K562 (cell line): ENCODE results near the gene PIGQ. TPM values are rescaled to one million over a fixed set of nuclear protein-coding genes. Genes with fewer than 3 reads are reported as not detected.

Experiments
- ATAC-seq: fragments of 200-7000 bp; cut with Tn5 transposase; 3 replicates; pipeline ENCODE4 v1.9.1; 2020; ENCODE audit warnings: moderate library complexity
- BruUV-seq: library from RNA; stranded (reverse); fragments of 400-500 nt; replicated peaks from 2 replicates; lab custom pipeline; 2021; lab: Mats Ljungman, UMichigan
- CTCF ChIA-PET: fragments of 300-600 bp; formaldehyde crosslinking; extraction: SDS; loops from one replicate; lab custom pipeline; 2021; ENCODE audit warnings: low intra/inter-chr PET ratio; lab: Yijun Ruan, JAX
- POLR2A ChIA-PET: fragments of 300-600, 350-650 bp; sonication (Branson Sonifier 250); formaldehyde crosslinking; extraction: SDS; loops from one replicate; lab custom pipeline; 2021; ENCODE audit warnings: antibody characterized with exemption, inconsistent platforms; lab: Yijun Ruan, JAX
- DNase-seq, 4 experiments: peaks; one replicate each; pipeline versions ENCODE4 v3.0.0 to v3.0.0-alpha.2; 2011 to 2018; ENCODE audit warnings: low spot score in 3 of 4, mixed read lengths in 3 of 4; ENCODE audit errors: extremely low read depth in 1 of 4
- FAIRE-seq: peaks from 2 replicates; lab custom pipeline; 2011; peaks lifted over from hg19 to GRCh38; lab: Jason Lieb, UNC
- H2AFZ ChIP-seq: 2 replicates; pipeline ENCODE4 v1.6.0; 2011; ENCODE audit warnings: low read depth, low read length, control low read depth, inconsistent platforms
- H3K27ac ChIP-seq: fragments of 200-600 bp; 3 replicates; pipeline ENCODE4 v1.8.0; 2011; ENCODE audit warnings: low read depth, mild to moderate bottlenecking, control low read depth, inconsistent platforms, low read length, moderate library complexity, mixed read lengths; ENCODE audit errors: extremely low read depth
- H3K27me3 ChIP-seq, 2 experiments: fragments of 300-600 bp in 1 of 2; 2 replicates in 1 of 2; 3 replicates in 1 of 2; pipeline versions ENCODE4 v1.6.0 to v1.8.0; 2011; ENCODE audit warnings: inconsistent platforms in 2 of 2, low read length in 2 of 2, mild to moderate bottlenecking in 1 of 2, mixed read lengths in 1 of 2, moderate library complexity in 1 of 2; ENCODE audit not compliant: control insufficient read depth in 2 of 2, insufficient read depth in 2 of 2
- H3K36me3 ChIP-seq: fragments of 300-600 bp; 3 replicates; pipeline ENCODE4 v1.8.0; 2011; ENCODE audit warnings: mild to moderate bottlenecking, low read length, inconsistent platforms; ENCODE audit not compliant: control insufficient read depth, insufficient read depth
- H3K4me1 ChIP-seq, 2 experiments: fragments of 200-600 bp in 1 of 2; replicated peaks in 1 of 2; 2 replicates in 1 of 2; 3 replicates in 1 of 2; pipeline versions ENCODE4 v1.5.1 to v1.8.0; 2011; ENCODE audit warnings: inconsistent platforms in 2 of 2, low read length in 2 of 2, mild to moderate bottlenecking in 1 of 2, mixed read lengths in 1 of 2, moderate library complexity in 1 of 2; ENCODE audit not compliant: control insufficient read depth in 2 of 2, insufficient read depth in 2 of 2
- H3K4me2 ChIP-seq: 2 replicates; pipeline ENCODE4 v1.6.1; 2011; ENCODE audit warnings: low read length, control low read depth, inconsistent platforms, mixed read lengths; ENCODE audit not compliant: insufficient read depth
- H3K4me3 ChIP-seq: fragments of 200-600 bp; sonication (generic), shearing (Covaris generic); 2 replicates; pipeline ENCODE4 v1.5.1; 2016; ENCODE audit warnings: control low read depth, inconsistent platforms
- H3K79me2 ChIP-seq: fragments of 200-600 bp; 3 replicates; pipeline ENCODE4 v1.8.0; 2011; ENCODE audit warnings: low read length, inconsistent platforms; ENCODE audit not compliant: control insufficient read depth, insufficient read depth
- H3K9ac ChIP-seq, 2 experiments: 2 replicates each; pipeline versions ENCODE4 v1.6.0 to v1.6.1; 2011; ENCODE audit warnings: low read depth in 2 of 2, low read length in 2 of 2, control low read depth in 1 of 2, inconsistent platforms in 1 of 2, mild to moderate bottlenecking in 1 of 2, mixed read lengths in 1 of 2; ENCODE audit not compliant: insufficient read depth in 1 of 2
- H3K9me1 ChIP-seq: one replicate; pipeline ENCODE4 v1.6.0; 2011; ENCODE audit warnings: inconsistent platforms, mild to moderate bottlenecking, low read length, moderate library complexity; ENCODE audit not compliant: control insufficient read depth, insufficient read depth
- H3K9me3 ChIP-seq: replicated peaks from 2 replicates; pipeline ENCODE4 v1.5.1; 2011; ENCODE audit warnings: low read depth, low read length, inconsistent platforms; ENCODE audit not compliant: control insufficient read depth, insufficient read depth
- H4K20me1 ChIP-seq: replicated peaks from 2 replicates; pipeline ENCODE4 v1.6.1; 2011; ENCODE audit warnings: low read length, inconsistent platforms, mixed read lengths; ENCODE audit not compliant: control insufficient read depth, insufficient read depth
- ATF1 ChIP-seq, 2 experiments: fragments of 450-650 bp in 1 of 2; IDR thresholded peaks; 2 replicates each; pipeline ENCODE4 v1.6.1; 2016; ENCODE audit warnings: missing compliant biosample characterization in 1 of 2, missing genetic modification characterization in 1 of 2
- CTBP1 ChIP-seq: fragments of 450-650 bp; IDR thresholded peaks from 2 replicates; pipeline ENCODE4 v1.6.1; 2016; ENCODE audit warnings: borderline replicate concordance
- CTCF ChIP-seq, 3 experiments: IDR thresholded peaks in 2 of 3; conservative IDR thresholded peaks in 1 of 3; 2 replicates each; pipeline ENCODE4 v1.5.1; 2011 to 2012; ENCODE audit warnings: low read length in 3 of 3, mild to moderate bottlenecking in 3 of 3, control low read depth in 2 of 3, improper control_type of control experiment in 1 of 3, inconsistent platforms in 1 of 3, low read depth in 1 of 3, mixed read lengths in 1 of 3, moderate library complexity in 1 of 3; ENCODE audit not compliant: insufficient read depth in 2 of 3
- ERF ChIP-seq: fragments of 450-650 bp; formaldehyde crosslinking; IDR thresholded peaks from 2 replicates; pipeline ENCODE4 v1.4.0; 2020; ENCODE audit warnings: mild to moderate bottlenecking, mixed read lengths
- HDAC2 ChIP-seq: fragments of 450-650 bp; IDR thresholded peaks from 2 replicates; pipeline ENCODE4 v1.6.1; 2016; ENCODE audit warnings: mild to moderate bottlenecking
- HNRNPL ChIP-seq: fragments of 200-400 bp; formaldehyde crosslinking; IDR thresholded peaks from 2 replicates; pipeline ENCODE4 v1.6.1; 2017; ENCODE audit warnings: low read depth, mild to moderate bottlenecking, low read length
- JUNB ChIP-seq: fragments of 450-650 bp; formaldehyde crosslinking; conservative IDR thresholded peaks from 2 replicates; pipeline ENCODE4 v1.4.0; 2020; ENCODE audit warnings: mild to moderate bottlenecking
- KAT7 ChIP-seq: sonication (generic); formaldehyde crosslinking; IDR thresholded peaks from 2 replicates; pipeline ENCODE4 v1.8.0; 2022; ENCODE audit warnings: missing genetic modification reagents, mild to moderate bottlenecking, borderline replicate concordance
- KDM4B ChIP-seq, 2 experiments: fragments of 450-650 bp in 1 of 2; sonication (generic) in 1 of 2; IDR thresholded peaks; 2 replicates each; pipeline ENCODE4 v1.6.1; 2016 to 2017; ENCODE audit warnings: borderline replicate concordance in 2 of 2, antibody characterized with exemption in 1 of 2, low read depth in 1 of 2, mild to moderate bottlenecking in 1 of 2
- MED1 ChIP-seq: sonication (generic); formaldehyde crosslinking; IDR thresholded peaks from 2 replicates; pipeline ENCODE4 v1.8.1; 2023; ENCODE audit warnings: missing genetic modification reagents, borderline replicate concordance
- SMAD3 ChIP-seq: fragments of 450-650 bp; formaldehyde crosslinking; conservative IDR thresholded peaks from 2 replicates; pipeline ENCODE4 v1.4.0; 2020; ENCODE audit warnings: mild to moderate bottlenecking
- ZBTB9 ChIP-seq: fragments of 450-650 bp; formaldehyde crosslinking; IDR thresholded peaks from 2 replicates; pipeline ENCODE4 v1.4.0; 2020; ENCODE audit warnings: mild to moderate bottlenecking, moderate library complexity
- ZNF140 ChIP-seq: fragments of 250-450 bp; sonication (Bioruptor Pico); IDR thresholded peaks from 2 replicates; pipeline ENCODE4 v1.8.0; 2021; ENCODE audit warnings: moderate library complexity, mild to moderate bottlenecking, inconsistent platforms
- ZNF511 ChIP-seq: sonication (generic); formaldehyde crosslinking; IDR thresholded peaks from 2 replicates; pipeline ENCODE4 v1.8.0; 2022; ENCODE audit warnings: mild to moderate bottlenecking, missing genetic modification reagents
- ZNF717 ChIP-seq: fragments of 250-450 bp; sonication (Bioruptor Pico); IDR thresholded peaks from 2 replicates; pipeline ENCODE4 v1.5.0; 2021
- WGBS: fragments of 100-300 bp; shearing (Covaris generic); methylation state at CpG from one replicate; pipeline ENCODE4 v1.1.6; 2016; ENCODE audit warnings: low coverage, mixed read lengths; ENCODE audit not compliant: insufficient coverage; ENCODE audit errors: missing lambda C conversion rate; 5-methylcytosine and 5-hydroxymethylcytosine counted together
- in situ Hi-C: fragments of 300-500 bp; cut with MboI; formaldehyde crosslinking; loops from 4 replicates; pipeline ENCODE4 v1.15.0; 2018; ENCODE audit warnings: inconsistent platforms, mixed read lengths
- intact Hi-C: fragments of 100-400 bp; cut with micrococcal nuclease; formaldehyde crosslinking; loops from 2 replicates; pipeline ENCODE4 v1.14.2; 2022
- polyA plus RNA-seq, 8 experiments: library from polyadenylated mRNA; depleted of rRNA in 4 of 8; stranded (reverse) in 5 of 8; unstranded in 3 of 8; fragments of >200 nt; fragmentation: Nextera tagmentation in 2 of 8; fragmentation: Illumina TruSeq in 1 of 8; extraction: Ambion mirVana in 2 of 8; extraction: Trizol in 1 of 8; gene quantifications; 2 replicates each; pipeline versions ENCODE4 v1.2.1 to v1.2.3, GENCODE V29; 2011 to 2014; ENCODE audit warnings: inconsistent platforms in 1 of 8, missing spikeins in 1 of 8
- total RNA-seq, 7 experiments: library from RNA; depleted of rRNA in 6 of 7; stranded (reverse); fragments of >200 nt in 6 of 7; fragmentation: Illumina TruSeq in 2 of 7; extraction: Trizol in 2 of 7; gene quantifications; 2 replicates each; pipeline versions ENCODE4 v1.2.1 to v1.2.3, GENCODE V29; 2011 to 2021; ENCODE audit warnings: low replicate concordance in 1 of 7

The PIGQ gene
- total and polyA plus RNA-seq, 9 of the 15 experiments (the other 6 are each of a cell fraction or from before 2014, with no cell fraction given): 0.20 to 49.6 (median 11.7) TPM

DNA sequence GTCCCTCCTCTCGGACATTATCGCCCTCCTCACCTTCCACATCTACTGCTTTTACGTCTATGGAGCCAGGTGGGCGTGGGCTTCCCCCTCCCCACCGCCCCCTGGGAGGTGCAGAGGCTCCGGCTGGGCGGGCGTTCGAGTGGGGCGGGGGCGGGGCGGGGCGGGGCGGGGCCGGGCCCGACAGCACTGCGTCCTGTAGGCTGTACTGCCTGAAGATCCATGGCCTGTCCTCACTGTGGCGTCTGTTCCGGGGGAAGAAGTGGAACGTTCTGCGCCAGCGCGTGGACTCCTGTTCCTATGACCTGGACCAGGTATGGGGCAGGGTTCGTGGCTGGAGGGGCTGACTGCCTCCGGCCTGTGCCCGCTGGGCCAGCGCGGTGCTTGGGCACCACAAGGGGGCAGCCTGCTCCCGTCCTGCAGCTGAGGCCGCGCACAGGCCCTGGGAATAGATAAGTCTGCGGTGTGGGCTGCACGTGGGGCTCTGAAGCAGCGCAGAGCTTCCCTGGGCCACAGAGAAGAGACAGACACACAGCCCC is 9.2 kb downstream of the PIGQ start:
- intact Hi-C loops: loop anchor here (5.0 kb wide), 1 partner anchor 88 kb away; the partner anchor contains the start of gene RHOT2
- TF ChIP-seq ZNF140 (CRISPR knock-in tag) (no peak), SMAD3 (CRISPR knock-in tag) (no peak), KDM4B (IDR thresholded peaks at IDR 0.05; ENCODE audit: borderline replicate concordance in 2 of 2, low read depth in 1 of 2) (0 out of 4 replicates have a peak, but pooled peaks of 1 of the 2 experiments have one; percentile 55), ZBTB9 (CRISPR knock-in tag) (no peak), JUNB (no peak), MED1 (CRISPR knock-in tag) (no peak), ERF (CRISPR knock-in tag) (0 out of 2 replicates have a peak, but pooled peaks have one; percentile 49), HDAC2 (0 out of 2 replicates have a peak, but pooled peaks have one; percentile 37), CTBP1 (peak; percentile 91), ATF1 (CRISPR knock-in tag; IDR thresholded peaks at IDR 0.05) (no peak), ATF1 (tag; IDR thresholded peaks at IDR 0.05) (peak; percentile 33; the same call in 1 of the 2 replicates), HNRNPL (peak; percentile 95), ZNF717 (CRISPR knock-in tag) (no peak), KAT7 (0 out of 2 replicates have a peak, but pooled peaks have one; percentile 15), ZNF511 (CRISPR knock-in tag) (peak; percentile 89; the same call in 1 of the 2 replicates), CTCF (IDR thresholded peaks at IDR 0.05 in 2 of 3, conservative IDR thresholded peaks at IDR 0.05 in 1 of 3; ENCODE audit: insufficient read depth in 2 of 3, low read depth in 1 of 3, low read length in 3 of 3) (peak; percentile 91 to 95 (median 95))

More for the DNA sequence above, 9.2 kb downstream of the PIGQ start:
- peak; percentile 97 for ATAC-seq
- Histone ChIP-seq H3K9me1 (peaks cover 3% of the 10 kb centered on the region), H3K79me2 (no peaks in the 10 kb centered on the region), H3K4me2 (peak overlapping the region; percentile 66; the same call in 1 of the 2 replicates), H3K4me3 (no peak overlapping the region), H4K20me1 (peaks cover 13% of the 10 kb centered on the region), H3K9me3 (no peaks in the 10 kb centered on the region), H3K4me1 (peaks cover 0 to 87% of the 10 kb centered on the region in 2 experiments; a peak in 4 of 5 replicates), H3K36me3 (peaks cover 24% of the 10 kb centered on the region; the same call in 2 of the 3 replicates), H3K27ac (no peak overlapping the region), H3K27me3 (no peaks in the 10 kb centered on the region), H3K9ac (peak overlapping the region in 1 of 2 experiments; percentile 85; a peak in 2 of 4 replicates), H2AFZ (peak overlapping the region; percentile 87)
- BruUV-seq: no TSS peak
- DNase-seq: peak; percentile 67 to 94 (median 79)
- ChIA-PET POLR2A (interaction anchor here (0.6 to 2.1 kb wide), 7 partner anchors 8 to 682 kb away, joined by 3 to 6 read pairs (median 4); partner anchors contain the start of gene STUB1), CTCF (interaction anchor here (0.7 to 1.2 kb wide), 2 partner anchors 82 to 94 kb away, joined by 3 to 8 read pairs; no protein-coding TSS in a partner anchor)
- WGBS: 10% methylated on average over 19 of the region's 34 CpGs
- peak; percentile 92 for FAIRE-seq
- in situ Hi-C loops: loop anchor here (5.0 kb wide), 1 partner anchor 88 kb away; the partner anchor contains the start of gene RHOT2
